GM12874 (cell line): Measurements from ENCODE around the gene GTPBP10.

Experiments
- CTCF ChIP-seq: IDR thresholded peaks from 2 replicates; pipeline ENCODE4 v1.5.1; 2011; ENCODE audit warnings: low read depth, mild to moderate bottlenecking, control low read depth, low read length, moderate library complexity; ENCODE audit not compliant: insufficient read depth

The GTPBP10 gene

GRCh38 chr7:90384433-90384832, 37.9 kb downstream of the GTPBP10 start:
- TF ChIP-seq CTCF = no peak

GRCh38 chr7:90387470-90388240, 41.1 kb downstream of the GTPBP10 start:
- no peak for TF ChIP-seq CTCF

GRCh38 chr7:90390926-90391325, 44.4 kb downstream of the GTPBP10 start:
- no peak for TF ChIP-seq CTCF

GRCh38 chr7:90391488-90391887, 45.0 kb downstream of the GTPBP10 start:
- no peak for TF ChIP-seq CTCF

GRCh38 chr7:90396420-90396819, 49.9 kb downstream of the GTPBP10 start:
- TF ChIP-seq CTCF = no peak

GRCh38 chr7:90401989-90402388, 55.5 kb downstream of the GTPBP10 start:
- no peak for TF ChIP-seq CTCF

- no peak for TF ChIP-seq CTCF
Measured at GRCh38 chr7:90402785-90403173, 56.3 kb downstream of the GTPBP10 start.
